Heart left ventricle (tissue), 16 donors: ENCODE measurements around the gene PALLD. TPM values are rescaled to one million over a fixed set of nuclear protein-coding genes. Genes with fewer than 3 reads are reported as not detected.

Experiments
- ATAC-seq, 4 donors: fragments of 200-7000 bp; cut with Tn5 transposase; one replicate each; pipeline ENCODE4 v1.9.1; 2020 to 2022; ENCODE audit warnings: moderate library complexity in 4 of 4, mild to moderate bottlenecking in 3 of 4, moderate number of reproducible peaks in 1 of 4
- DNase-seq, 5 donors: peaks; one replicate each; pipeline ENCODE4 v3.0.0-alpha.2; 2020
- H3K27ac ChIP-seq, 12 donors: fragments of 200-600 bp; sonication (generic) in 4 of 12; one replicate each; pipeline versions ENCODE4 v1.5.0 to v1.8.0; 2016 to 2022; ENCODE audit warnings: mild to moderate bottlenecking in 2 of 12
- H3K27me3 ChIP-seq, 9 donors: fragments of 200-600 bp; sonication (generic) in 2 of 9; one replicate each; pipeline versions ENCODE4 v1.5.1 to v1.8.0; 2016 to 2022; ENCODE audit warnings: mild to moderate bottlenecking in 3 of 9
- H3K36me3 ChIP-seq, 9 donors: fragments of 200-600 bp; sonication (generic) in 2 of 9; one replicate each; pipeline versions ENCODE4 v1.5.0 to v1.8.0; 2018 to 2022; ENCODE audit warnings: mild to moderate bottlenecking in 2 of 9
- H3K4me1 ChIP-seq, 12 donors: fragments of 200-600 bp; sonication (generic) in 4 of 12; one replicate each; pipeline versions ENCODE4 v1.5.0 to v1.8.0; 2016 to 2022; ENCODE audit warnings: mild to moderate bottlenecking in 3 of 12
- H3K4me3 ChIP-seq, 12 donors: fragments of 200-600 bp; sonication (generic) in 4 of 12; one replicate each; pipeline versions ENCODE4 v1.5.0 to v1.8.0; 2017 to 2022; ENCODE audit warnings: mild to moderate bottlenecking in 9 of 12, moderate library complexity in 4 of 12
- H3K9me3 ChIP-seq, 12 donors: fragments of 200-600 bp; sonication (generic) in 4 of 12; one replicate each; pipeline versions ENCODE4 v1.5.0 to v1.8.0; 2016 to 2022; ENCODE audit warnings: mild to moderate bottlenecking in 1 of 12
- POLR2A ChIP-seq, 2 donors: fragments of 450-650 bp; IDR thresholded peaks; one replicate each; pipeline ENCODE4 v1.6.1; 2017; ENCODE audit warnings: antibody characterized with exemption in 2 of 2, mild to moderate bottlenecking in 2 of 2, moderate library complexity in 2 of 2
- WGBS, 4 donors: extraction: QIAGEN DNeasy Blood & Tissue Kit in 2 of 4; methylation state at CpG; one replicate each; pipeline versions ENCODE4 v1.1.5 to v1.1.7; 2013 to 2018; 5-methylcytosine and 5-hydroxymethylcytosine counted together
- intact Hi-C, 10 donors: fragments of 100-400 bp; cut with DNase I; formaldehyde crosslinking; loops; one replicate each; pipeline versions ENCODE4 v1.11.1 to v1.14.2; 2022
- polyA plus RNA-seq, 2 donors: library from polyadenylated mRNA; stranded (reverse); fragments of 200-250 nt; gene quantifications; one replicate each; pipeline ENCODE4 v1.2.3, GENCODE V29; 2013
- total RNA-seq, 9 donors: library from RNA; depleted of rRNA in 2 of 9; stranded (reverse); fragments of >200 nt in 2 of 9; fragmentation: NEBNext Ultra II Directional in 3 of 9; extraction: Animal tissue kit (Norgen Biotek cat#: 25700) in 3 of 9; gene quantifications; one replicate each; pipeline versions ENCODE4 v1.1.0 to v1.2.4, GENCODE V29; 2016 to 2023
- TF ChIP-seq, protein P1 (sequence below), 12 donors: fragments of 200-600 bp; sonication (generic) in 4 of 12; IDR thresholded peaks; one replicate each; pipeline versions ENCODE4 v1.5.0 to v1.8.0; 2018 to 2022; ENCODE audit warnings: antibody characterized with exemption in 12 of 12, mild to moderate bottlenecking in 5 of 12
- donor health status: ischemic (EF 13 %, LVEDD 7.1; RV severe dilation, severe dysfunction).
- donor health status: healthy with polysubstance abuse.
- donor health status: DM: no; HTN: yes; CAD: no.
- donor health status: DM: no; HTN: no; CAD: no.
- donor health status: ischemic (EF 25% LVEDD 6.9; RV normal size, moderate dysfunction).
- donor health status: ischemic (EF 25% LVEDD 5.7; RV mildly dilated, moderate dysfunction).
- donor health status: healthy.
- donor health status: DM: yes; HTN: yes; CAD: no.
- donor health status: ischemic (EF 35%, LVEDD 5.7; RV mildly dilated, moderate dysfunction).
- donor health status: nonischemic (EF 11% LVEDD 7.7; RV severe dilation, severe dysfunction).
- donor health status: DM: yes; HTN: yes; CAD: no.
- donor health status: PGD.
- donor health status: ischemic (EF 29% LVEDD 5.4; RV normal size, mild dysfunction).
- donor health status: nonischemic (EF 23%, LVEDD 6.1; RV moderate dilation, normal function).

Gene PALLD
- total and polyA plus RNA-seq, 11 donors: 193 to 1,428 (median 1,015) TPM

DNA sequence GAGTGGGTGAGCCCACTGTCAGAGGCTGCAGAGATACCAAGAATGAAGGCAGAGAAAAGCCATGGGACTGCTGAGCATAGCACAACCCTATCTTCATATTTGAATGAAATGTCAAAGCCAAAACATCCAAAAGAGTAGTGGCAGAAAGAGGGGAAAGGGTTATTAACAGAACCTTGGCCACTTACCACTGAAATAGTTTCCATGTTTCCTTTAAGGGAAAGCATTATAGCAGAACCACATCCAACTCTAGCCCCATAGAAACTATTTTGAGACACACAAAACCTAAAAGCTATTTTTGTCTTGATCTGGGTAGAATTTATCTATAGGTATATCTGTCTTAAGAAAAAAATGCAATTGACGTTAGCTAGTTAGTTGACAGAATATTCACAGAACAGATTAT lies 373.2 kb downstream of the PALLD start:
- peaks cover 0 to 11% (median 0%) of the 10 kb centered on the region in 9 donors for H3K36me3 ChIP-seq
- 51 to 65% (median 56%) methylated on average over 1 of the region's 1 CpG for whole genome bisulfite sequencing, 4 donors
- ATAC-seq (peak in 3 of 4 donors; percentile 16 to 27 (median 18)), DNase-seq (no peak)
- no peak overlapping the region for H3K4me3 ChIP-seq
- intact Hi-C loops: no loop called here
- no peak for TF ChIP-seq POLR2A (IDR thresholded peaks at IDR 0.05)
- TF ChIP-seq, protein P1, sequence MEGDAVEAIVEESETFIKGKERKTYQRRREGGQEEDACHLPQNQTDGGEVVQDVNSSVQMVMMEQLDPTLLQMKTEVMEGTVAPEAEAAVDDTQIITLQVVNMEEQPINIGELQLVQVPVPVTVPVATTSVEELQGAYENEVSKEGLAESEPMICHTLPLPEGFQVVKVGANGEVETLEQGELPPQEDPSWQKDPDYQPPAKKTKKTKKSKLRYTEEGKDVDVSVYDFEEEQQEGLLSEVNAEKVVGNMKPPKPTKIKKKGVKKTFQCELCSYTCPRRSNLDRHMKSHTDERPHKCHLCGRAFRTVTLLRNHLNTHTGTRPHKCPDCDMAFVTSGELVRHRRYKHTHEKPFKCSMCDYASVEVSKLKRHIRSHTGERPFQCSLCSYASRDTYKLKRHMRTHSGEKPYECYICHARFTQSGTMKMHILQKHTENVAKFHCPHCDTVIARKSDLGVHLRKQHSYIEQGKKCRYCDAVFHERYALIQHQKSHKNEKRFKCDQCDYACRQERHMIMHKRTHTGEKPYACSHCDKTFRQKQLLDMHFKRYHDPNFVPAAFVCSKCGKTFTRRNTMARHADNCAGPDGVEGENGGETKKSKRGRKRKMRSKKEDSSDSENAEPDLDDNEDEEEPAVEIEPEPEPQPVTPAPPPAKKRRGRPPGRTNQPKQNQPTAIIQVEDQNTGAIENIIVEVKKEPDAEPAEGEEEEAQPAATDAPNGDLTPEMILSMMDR (IDR thresholded peaks at IDR 0.05): no peak
- no peaks in the 10 kb centered on the region for H3K9me3 ChIP-seq
- H3K27ac ChIP-seq: peak overlapping the region in 8 of 12 donors; percentile 5 to 74 (median 60)
- H3K27me3 ChIP-seq: no peaks in the 10 kb centered on the region
- H3K4me1 ChIP-seq: peaks cover 0 to 76% (median 31%) of the 10 kb centered on the region in 12 donors

DNA sequence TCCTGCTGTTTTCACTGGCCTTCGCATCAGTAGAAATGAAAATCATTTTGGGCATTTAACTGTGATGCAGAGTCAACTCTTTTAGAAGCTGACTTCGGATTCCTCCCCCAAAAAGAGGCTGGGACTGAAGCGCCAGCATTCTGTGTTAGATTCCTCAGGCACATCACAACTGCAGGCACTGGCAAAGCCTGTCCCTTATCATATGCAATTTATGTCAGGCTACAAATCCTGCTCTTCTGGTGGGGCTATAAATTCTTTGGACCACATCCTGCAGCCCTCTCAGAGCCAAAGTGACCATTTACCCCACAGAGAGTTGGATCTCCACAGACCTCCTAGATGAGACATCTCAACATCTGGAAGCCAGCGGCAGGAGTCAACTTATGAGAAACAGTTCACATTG lies 374.8 kb downstream of the PALLD start:
- Histone ChIP-seq H3K4me1 (peaks cover 0 to 73% (median 33%) of the 10 kb centered on the region in 12 donors), H3K36me3 (peaks cover 0 to 11% (median 0%) of the 10 kb centered on the region in 9 donors), H3K4me3 (no peak overlapping the region), H3K9me3 (no peaks in the 10 kb centered on the region), H3K27ac (no peak overlapping the region), H3K27me3 (no peaks in the 10 kb centered on the region)
- intact Hi-C loops: no loop called here
- TF ChIP-seq, protein P1 (IDR thresholded peaks at IDR 0.05): no peak
- TF ChIP-seq POLR2A (IDR thresholded peaks at IDR 0.05): no peak
- 59 to 83% (median 72%) methylated on average over 4 of the region's 4 CpGs for WGBS, 4 donors
- no peak for DNase-seq
- no peak for ATAC-seq

DNA sequence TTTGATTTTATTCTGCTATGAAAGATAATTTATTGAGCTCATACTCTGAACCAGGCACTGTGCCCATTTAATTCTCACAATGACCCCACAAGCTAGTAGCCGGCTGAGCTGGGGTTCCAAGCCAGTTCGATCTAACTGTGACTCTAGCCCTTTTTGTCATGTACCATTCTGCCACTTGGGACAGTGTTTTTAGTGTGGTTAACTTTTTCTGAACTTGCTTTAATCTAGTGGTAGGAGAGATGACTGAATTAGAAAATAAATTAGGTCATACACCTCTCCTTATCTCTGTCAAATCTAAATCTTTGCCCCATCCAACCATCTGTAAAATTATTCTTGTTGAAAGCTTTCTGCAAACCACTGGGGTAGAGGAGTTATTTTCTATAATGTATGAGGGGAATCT lies 377.2 kb downstream of the PALLD start:
- peak overlapping the region in 1 of 12 donors; percentile 48 for H3K27ac ChIP-seq
- TF ChIP-seq POLR2A (IDR thresholded peaks at IDR 0.05): no peak
- TF ChIP-seq, protein P1 (IDR thresholded peaks at IDR 0.05): no peak
- no peaks in the 10 kb centered on the region for H3K9me3 ChIP-seq
- DNase-seq (no peak), ATAC-seq (no peak)
- 82 to 93% (median 88%) methylated on average over 2 of the region's 2 CpGs for WGBS, 4 donors
- H3K36me3 ChIP-seq: peaks cover 0 to 18% (median 0%) of the 10 kb centered on the region in 9 donors
- H3K27me3 ChIP-seq: no peaks in the 10 kb centered on the region
- no peak overlapping the region for H3K4me3 ChIP-seq
- intact Hi-C loops: no loop called here
- peaks cover 0 to 67% (median 29%) of the 10 kb centered on the region in 12 donors for H3K4me1 ChIP-seq

DNA sequence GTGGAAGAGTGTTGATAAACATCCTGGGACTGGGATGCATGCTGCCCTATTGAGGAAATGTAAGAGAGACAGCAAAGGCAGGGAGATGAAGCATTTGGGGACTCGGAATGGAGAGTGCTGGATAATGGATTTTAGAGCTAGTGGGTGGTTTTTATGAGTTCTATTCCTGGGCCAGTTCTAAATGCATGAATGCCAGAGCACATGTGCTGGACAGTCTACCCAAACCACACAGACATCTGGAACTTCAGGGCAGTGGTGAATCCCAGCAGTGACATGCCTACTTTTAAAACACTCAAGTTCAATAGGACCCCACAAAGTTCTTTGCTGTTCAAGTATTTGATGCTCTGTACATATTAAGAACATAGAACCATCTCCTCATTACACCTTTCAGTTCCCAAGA lies 379.3 kb downstream of the PALLD start:
- WGBS, 4 donors: 67 to 93% (median 89%) methylated on average over 1 of the region's 1 CpG
- Histone ChIP-seq H3K27ac (peak overlapping the region in 5 of 12 donors; percentile 6 to 82 (median 26)), H3K4me1 (peaks cover 0 to 67% (median 33%) of the 10 kb centered on the region in 12 donors), H3K4me3 (no peak overlapping the region), H3K27me3 (no peaks in the 10 kb centered on the region), H3K9me3 (no peaks in the 10 kb centered on the region), H3K36me3 (peaks cover 0 to 36% (median 10%) of the 10 kb centered on the region in 9 donors)
- TF ChIP-seq POLR2A (IDR thresholded peaks at IDR 0.05): no peak
- TF ChIP-seq, protein P1 (IDR thresholded peaks at IDR 0.05): no peak
- DNase-seq (no peak), ATAC-seq (peak in 3 of 4 donors; percentile 2 to 25 (median 6))
- intact Hi-C loops: loop anchor here in 1 of 10 donors (5.0 kb wide), 1 partner anchor 39 kb away; no protein-coding TSS in a partner anchor
